GM12872 (cell line): ENCODE results near the gene MICALL2.

Experiments
- CTCF ChIP-seq: IDR thresholded peaks from 3 replicates; pipeline ENCODE4 v1.5.1; 2011; ENCODE audit warnings: low read depth, mild to moderate bottlenecking, low read length, moderate library complexity; ENCODE audit not compliant: insufficient read depth

MICALL2 gene

GRCh38 chr7:1428941-1429501, 30.2 kb downstream of the MICALL2 start:
- no peak for TF ChIP-seq CTCF

GRCh38 chr7:1427064-1427657, 32.1 kb downstream of the MICALL2 start:
- no peak for TF ChIP-seq CTCF

GRCh38 chr7:1426474-1426873, 32.8 kb downstream of the MICALL2 start:
- no peak for TF ChIP-seq CTCF

- no peak for TF ChIP-seq CTCF
These were observed 33.8 kb downstream of the MICALL2 start for GRCh38 chr7:1425292-1426136.

- TF ChIP-seq CTCF = no peak
These were observed 35.2 kb downstream of the MICALL2 start for GRCh38 chr7:1424041-1424440.

GRCh38 chr7:1423264-1423811, 35.9 kb downstream of the MICALL2 start:
- TF ChIP-seq CTCF = no peak

GRCh38 chr7:1422512-1423263, 36.6 kb downstream of the MICALL2 start:
- TF ChIP-seq CTCF = no peak
